H1 (cell line): ENCODE results near the gene CDK19.

Experiments
- ATF2 ChIP-seq: IDR thresholded peaks from 2 replicates; pipeline ENCODE4 v1.6.1; 2012; ENCODE audit warnings: low read length, inconsistent platforms
- ATF3 ChIP-seq: IDR thresholded peaks from 2 replicates; pipeline ENCODE4 v1.6.1; 2011; ENCODE audit warnings: low read depth, mild to moderate bottlenecking, low read length; ENCODE audit not compliant: insufficient read depth
- BRCA1 ChIP-seq: IDR thresholded peaks from 2 replicates; pipeline ENCODE4 v1.6.1; 2012; ENCODE audit warnings: low read depth, low read length, improper control_type of control experiment
- CREB1 ChIP-seq: IDR thresholded peaks from 2 replicates; pipeline ENCODE4 v1.6.1; 2012; ENCODE audit warnings: inconsistent platforms
- CTCF ChIP-seq, 3 experiments: IDR thresholded peaks; 1 replicate in 2 of 3; 2 replicates in 1 of 3; pipeline versions ENCODE4 v1.5.1 to v1.6.1; 2011; ENCODE audit warnings: low read length in 3 of 3, mild to moderate bottlenecking in 3 of 3, inconsistent platforms in 2 of 3, low read depth in 1 of 3, moderate library complexity in 1 of 3; ENCODE audit not compliant: insufficient read depth in 1 of 3; ENCODE audit errors: control extremely low read depth in 1 of 3
- EGR1 ChIP-seq: IDR thresholded peaks from 2 replicates; pipeline ENCODE4 v1.6.1; 2011; ENCODE audit warnings: low read depth, low read length, borderline replicate concordance
- EP300 ChIP-seq, 2 experiments: IDR thresholded peaks; 1 replicate in 1 of 2; 2 replicates in 1 of 2; pipeline ENCODE4 v1.6.1; 2011 to 2012; ENCODE audit warnings: low read depth in 2 of 2, low read length in 2 of 2, mild to moderate bottlenecking in 2 of 2, borderline replicate concordance in 1 of 2, inconsistent platforms in 1 of 2, moderate library complexity in 1 of 2
- EZH2 ChIP-seq: fragments of 200-600 bp; sonication (generic); IDR thresholded peaks from 2 replicates; pipeline ENCODE4 v1.7.1; 2012; ENCODE audit warnings: low read depth, mild to moderate bottlenecking, moderate library complexity, low read length, inconsistent platforms; ENCODE audit not compliant: severe bottlenecking
- HDAC2 ChIP-seq, 2 experiments: fragments of 300-600 bp in 1 of 2; sonication (generic) in 1 of 2; IDR thresholded peaks; 2 replicates each; pipeline ENCODE4 v1.6.1; 2011 to 2012; ENCODE audit warnings: low read depth in 2 of 2, low read length in 2 of 2, mild to moderate bottlenecking in 2 of 2, moderate library complexity in 2 of 2, borderline replicate concordance in 1 of 2, inconsistent platforms in 1 of 2
- KDM1A ChIP-seq: fragments of 200-600, 300-600 bp; sonication (generic); IDR thresholded peaks from 2 replicates; pipeline ENCODE4 v1.7.1; 2016; ENCODE audit warnings: mild to moderate bottlenecking, low read length, borderline replicate concordance
- POLR2A ChIP-seq, 2 experiments: IDR thresholded peaks; 1 replicate in 1 of 2; 2 replicates in 1 of 2; pipeline ENCODE4 v1.6.1; 2011; ENCODE audit warnings: low read depth in 2 of 2, low read length in 2 of 2, mild to moderate bottlenecking in 2 of 2; ENCODE audit errors: control extremely low read depth in 1 of 2
- RXRA ChIP-seq: IDR thresholded peaks from 2 replicates; pipeline ENCODE4 v1.6.1; 2011; ENCODE audit warnings: low read depth, mild to moderate bottlenecking, low read length, moderate library complexity; ENCODE audit not compliant: insufficient read depth
- SIX5 ChIP-seq: IDR thresholded peaks from 2 replicates; pipeline ENCODE4 v1.6.1; 2011; ENCODE audit warnings: mild to moderate bottlenecking, low read depth, low read length

DNA sequence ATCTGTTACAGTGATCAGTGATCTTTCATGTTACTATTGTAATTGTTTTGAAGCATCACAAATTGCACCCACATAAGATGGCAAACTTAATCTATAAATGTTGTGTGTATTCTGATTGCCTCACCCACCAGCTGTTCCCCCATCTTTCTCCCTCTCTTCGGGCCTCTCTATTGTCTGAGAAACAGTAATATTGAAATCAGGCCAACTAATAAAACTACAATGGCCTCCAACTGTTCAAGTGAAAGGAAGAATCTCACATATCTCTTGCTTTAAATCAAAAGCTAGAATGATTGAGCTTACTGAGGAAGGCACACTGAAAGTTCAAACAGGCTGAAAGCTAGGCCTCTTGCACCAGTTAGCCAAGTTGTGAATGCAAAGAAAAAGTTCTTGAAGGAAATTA is 141.2 kb downstream of the CDK19 start:
- no peak for TF ChIP-seq CTCF (IDR thresholded peaks at IDR 0.05; ENCODE audit: control extremely low read depth in 1 of 3, insufficient read depth in 1 of 3, low read depth in 1 of 3, low read length in 3 of 3)
- TF ChIP-seq POLR2A (IDR thresholded peaks at IDR 0.05; ENCODE audit: control extremely low read depth in 1 of 2, low read depth in 2 of 2, low read length in 2 of 2) = no peak
- no peak for TF ChIP-seq BRCA1
- no peak for TF ChIP-seq RXRA
- no peak for TF ChIP-seq CREB1
- no peak for TF ChIP-seq EZH2
- no peak for TF ChIP-seq HDAC2 (IDR thresholded peaks at IDR 0.05; ENCODE audit: borderline replicate concordance in 1 of 2, low read depth in 2 of 2, low read length in 2 of 2)
- TF ChIP-seq ATF3 = no peak
- TF ChIP-seq SIX5 = no peak
- no peak for TF ChIP-seq EGR1
- TF ChIP-seq ATF2 = no peak
- TF ChIP-seq EP300 (IDR thresholded peaks at IDR 0.05; ENCODE audit: borderline replicate concordance in 1 of 2, low read depth in 2 of 2, low read length in 2 of 2) = no peak
- TF ChIP-seq KDM1A = no peak
